ENCODE data around the gene EZH2. TPM values are rescaled to one million over a fixed set of nuclear protein-coding genes. Genes with fewer than 3 reads are reported as not detected.

The EZH2 gene
- total RNA-seq, 1 experiment from 2014 or later: 35.4 TPM

DNA sequence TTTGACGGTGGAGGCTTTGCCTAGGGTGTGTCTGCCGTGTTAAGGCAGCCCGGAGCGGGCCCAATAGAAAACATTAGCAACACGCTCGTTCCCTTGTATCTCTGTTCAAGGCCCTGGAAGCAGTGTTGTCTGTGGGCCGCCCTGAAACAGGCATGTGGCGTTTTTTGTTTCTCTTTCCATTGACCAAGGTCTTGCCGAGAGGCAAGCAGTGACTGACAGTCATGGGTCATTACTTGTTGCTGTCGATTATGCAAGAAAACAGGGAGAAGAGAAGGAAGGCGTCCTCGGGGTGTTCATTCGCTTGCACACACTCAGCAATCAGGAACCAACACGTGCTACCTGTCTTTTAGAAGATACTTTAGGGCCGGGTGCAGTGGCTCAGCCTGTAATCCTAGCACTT lies 92.5 kb downstream of the EZH2 start:
- TF ChIP-seq ATF1 (CRISPR knock-in tag; IDR thresholded peaks at IDR 0.05): no peak
- TF ChIP-seq, protein P1, sequence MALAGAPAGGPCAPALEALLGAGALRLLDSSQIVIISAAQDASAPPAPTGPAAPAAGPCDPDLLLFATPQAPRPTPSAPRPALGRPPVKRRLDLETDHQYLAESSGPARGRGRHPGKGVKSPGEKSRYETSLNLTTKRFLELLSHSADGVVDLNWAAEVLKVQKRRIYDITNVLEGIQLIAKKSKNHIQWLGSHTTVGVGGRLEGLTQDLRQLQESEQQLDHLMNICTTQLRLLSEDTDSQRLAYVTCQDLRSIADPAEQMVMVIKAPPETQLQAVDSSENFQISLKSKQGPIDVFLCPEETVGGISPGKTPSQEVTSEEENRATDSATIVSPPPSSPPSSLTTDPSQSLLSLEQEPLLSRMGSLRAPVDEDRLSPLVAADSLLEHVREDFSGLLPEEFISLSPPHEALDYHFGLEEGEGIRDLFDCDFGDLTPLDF (CRISPR knock-in tag; IDR thresholded peaks at IDR 0.05): no peak
- TF ChIP-seq ZNF138 (CRISPR knock-in tag; conservative IDR thresholded peaks at IDR 0.05): no peak
- no peak for TF ChIP-seq ZNF425 (CRISPR knock-in tag; conservative IDR thresholded peaks at IDR 0.05)
- TF ChIP-seq, protein P2, sequence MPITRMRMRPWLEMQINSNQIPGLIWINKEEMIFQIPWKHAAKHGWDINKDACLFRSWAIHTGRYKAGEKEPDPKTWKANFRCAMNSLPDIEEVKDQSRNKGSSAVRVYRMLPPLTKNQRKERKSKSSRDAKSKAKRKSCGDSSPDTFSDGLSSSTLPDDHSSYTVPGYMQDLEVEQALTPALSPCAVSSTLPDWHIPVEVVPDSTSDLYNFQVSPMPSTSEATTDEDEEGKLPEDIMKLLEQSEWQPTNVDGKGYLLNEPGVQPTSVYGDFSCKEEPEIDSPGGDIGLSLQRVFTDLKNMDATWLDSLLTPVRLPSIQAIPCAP (CRISPR knock-in tag; IDR thresholded peaks at IDR 0.05): no peak
- TF ChIP-seq ETV6 (CRISPR knock-in tag; IDR thresholded peaks at IDR 0.05): no peak
- TF ChIP-seq ZNF423 (CRISPR knock-in tag; IDR thresholded peaks at IDR 0.05): no peak
- Mint-ChIP-seq H3K27ac (peak overlapping the region; percentile 60; the same call in 1 of the 2 replicates), H3K27me3 (ENCODE audit: low read depth) (no peaks in the 10 kb centered on the region), H3K9me3 (peaks cover 3% of the 10 kb centered on the region; the same call in 1 of the 2 replicates), H3K36me3 (peaks cover 84% of the 10 kb centered on the region), H3K4me3 (no peak overlapping the region), H3K4me1 (peaks cover 5% of the 10 kb centered on the region; the same call in 1 of the 2 replicates)
- ChIA-PET CTCF (no interaction called here), POLR2A (no interaction called here)
- DNase-seq (ENCODE audit: low spot score) (no peak), ATAC-seq (no peak)

- Mint-ChIP-seq H3K27me3 (ENCODE audit: low read depth) (no peaks in the 10 kb centered on the region), H3K4me1 (peaks cover under 1% of the 10 kb centered on the region; the same call in 1 of the 2 replicates), H3K4me3 (no peak overlapping the region), H3K27ac (no peak overlapping the region), H3K36me3 (peaks cover 83% of the 10 kb centered on the region), H3K9me3 (peaks cover 3% of the 10 kb centered on the region; the same call in 1 of the 2 replicates)
- TF ChIP-seq KAT7 (CRISPR knock-in tag; IDR thresholded peaks at IDR 0.05; ENCODE audit: borderline replicate concordance) (no peak), EMX1 (CRISPR knock-in tag; IDR thresholded peaks at IDR 0.05) (no peak), MYBL2 (CRISPR knock-in tag; IDR thresholded peaks at IDR 0.05) (no peak), ZNF317 (CRISPR knock-in tag; IDR thresholded peaks at IDR 0.05; ENCODE audit: borderline replicate concordance, low read depth) (no peak), ZNF512 (CRISPR knock-in tag; IDR thresholded peaks at IDR 0.05; ENCODE audit: borderline replicate concordance) (no peak), NR3C1 (CRISPR knock-in tag; conservative IDR thresholded peaks at IDR 0.05; ENCODE audit: low read depth) (no peak)
- TF ChIP-seq, protein P3, sequence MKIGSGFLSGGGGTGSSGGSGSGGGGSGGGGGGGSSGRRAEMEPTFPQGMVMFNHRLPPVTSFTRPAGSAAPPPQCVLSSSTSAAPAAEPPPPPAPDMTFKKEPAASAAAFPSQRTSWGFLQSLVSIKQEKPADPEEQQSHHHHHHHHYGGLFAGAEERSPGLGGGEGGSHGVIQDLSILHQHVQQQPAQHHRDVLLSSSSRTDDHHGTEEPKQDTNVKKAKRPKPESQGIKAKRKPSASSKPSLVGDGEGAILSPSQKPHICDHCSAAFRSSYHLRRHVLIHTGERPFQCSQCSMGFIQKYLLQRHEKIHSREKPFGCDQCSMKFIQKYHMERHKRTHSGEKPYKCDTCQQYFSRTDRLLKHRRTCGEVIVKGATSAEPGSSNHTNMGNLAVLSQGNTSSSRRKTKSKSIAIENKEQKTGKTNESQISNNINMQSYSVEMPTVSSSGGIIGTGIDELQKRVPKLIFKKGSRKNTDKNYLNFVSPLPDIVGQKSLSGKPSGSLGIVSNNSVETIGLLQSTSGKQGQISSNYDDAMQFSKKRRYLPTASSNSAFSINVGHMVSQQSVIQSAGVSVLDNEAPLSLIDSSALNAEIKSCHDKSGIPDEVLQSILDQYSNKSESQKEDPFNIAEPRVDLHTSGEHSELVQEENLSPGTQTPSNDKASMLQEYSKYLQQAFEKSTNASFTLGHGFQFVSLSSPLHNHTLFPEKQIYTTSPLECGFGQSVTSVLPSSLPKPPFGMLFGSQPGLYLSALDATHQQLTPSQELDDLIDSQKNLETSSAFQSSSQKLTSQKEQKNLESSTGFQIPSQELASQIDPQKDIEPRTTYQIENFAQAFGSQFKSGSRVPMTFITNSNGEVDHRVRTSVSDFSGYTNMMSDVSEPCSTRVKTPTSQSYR (CRISPR knock-in tag; IDR thresholded peaks at IDR 0.05): no peak
- ATAC-seq (no peak), DNase-seq (ENCODE audit: low spot score) (no peak)
- POLR2A ChIA-PET: no interaction called here
- CTCF ChIA-PET: no interaction called here
Observed at GRCh38 chr7:148790850-148791249, 93.2 kb downstream of the EZH2 start.
